ENCODE measurements around the gene RIF1.

GRCh38 chr2:151498178-151498577 is 88.5 kb downstream of the RIF1 start:
- TF ChIP-seq TAF1 (IDR thresholded peaks at IDR 0.05; ENCODE audit: borderline replicate concordance, insufficient read depth, low read length) (no peak), SIN3A (IDR thresholded peaks at IDR 0.05; ENCODE audit: borderline replicate concordance, insufficient read depth, low read length) (no peak), POLR2AphosphoS5 (IDR thresholded peaks at IDR 0.05; ENCODE audit: low read depth, low read length) (no peak)

Data from PFSK-1 (cell line).